ENCODE results near the gene TSC22D1.

The TSC22D1 gene

DNA sequence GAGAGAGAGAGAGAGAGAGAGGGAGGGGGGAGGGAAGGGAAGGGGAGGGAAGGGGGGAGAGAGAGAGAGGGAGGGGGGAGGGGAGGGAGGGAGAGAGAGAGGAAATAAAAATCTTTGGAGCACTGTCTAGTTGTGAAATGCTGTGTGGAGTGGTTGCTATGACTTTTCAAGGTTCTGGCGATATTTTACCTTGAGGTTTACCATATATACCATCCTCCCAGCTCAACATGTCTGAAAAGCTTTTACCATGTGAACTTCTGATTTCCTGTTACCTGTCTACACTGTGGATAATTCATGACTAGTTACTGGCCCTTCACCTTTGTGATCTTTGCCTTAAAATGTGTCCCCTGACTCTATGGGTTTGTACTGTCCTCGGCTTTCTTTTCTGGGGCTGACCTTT lies 164.3 kb downstream of the TSC22D1 start:
- H3K27me3 ChIP-seq (ENCODE audit: low read depth, low read length) = no peaks in the 10 kb centered on the region
- H3K27ac ChIP-seq (ENCODE audit: low read length) = no peak overlapping the region
- H3K9me3 ChIP-seq (ENCODE audit: control insufficient read depth in 1 of 2, low read length in 2 of 2) = no peaks in the 10 kb centered on the region
- H3K4me1 ChIP-seq (ENCODE audit: control insufficient read depth in 1 of 2, insufficient read depth in 2 of 2, low read length in 2 of 2) = no peaks in the 10 kb centered on the region
- no peak overlapping the region for H3K4me3 ChIP-seq (ENCODE audit: low read depth in 1 of 2, low read length in 2 of 2)
- H3K36me3 ChIP-seq (ENCODE audit: control insufficient read depth in 1 of 2, insufficient read depth in 2 of 2, low read length in 2 of 2) = no peaks in the 10 kb centered on the region

DNA sequence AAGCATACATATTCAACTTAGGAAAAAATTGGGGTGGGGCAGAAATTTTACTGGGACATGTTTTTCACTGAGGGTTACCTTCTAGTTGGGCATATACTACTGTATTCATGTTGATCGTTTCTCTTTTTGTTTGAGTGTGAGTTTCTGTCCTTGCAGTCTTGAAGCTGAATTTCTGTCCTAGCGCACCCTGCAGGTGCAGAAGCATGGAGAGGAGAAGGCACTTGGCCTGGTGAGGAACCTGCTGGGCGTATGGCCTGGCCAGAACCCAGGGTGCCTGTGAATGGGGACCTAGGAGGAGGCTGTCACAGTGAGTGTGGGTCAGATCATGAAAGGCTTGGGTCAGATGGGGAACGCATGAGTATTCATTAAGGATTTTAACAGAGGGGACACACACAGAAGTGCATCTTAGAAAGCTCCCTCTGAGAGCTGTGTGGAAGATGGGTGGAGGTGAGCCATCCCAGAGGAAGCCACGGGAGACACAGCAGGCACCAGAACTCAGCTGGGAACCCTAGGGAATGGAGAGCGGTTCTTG lies 165.7 kb downstream of the TSC22D1 start:
- H3K4me3 ChIP-seq (ENCODE audit: low read depth in 1 of 2, low read length in 2 of 2) = no peak overlapping the region
- H3K27me3 ChIP-seq (ENCODE audit: low read depth, low read length) = no peaks in the 10 kb centered on the region
- H3K9me3 ChIP-seq (ENCODE audit: control insufficient read depth in 1 of 2, low read length in 2 of 2) = no peaks in the 10 kb centered on the region
- no peaks in the 10 kb centered on the region for H3K4me1 ChIP-seq (ENCODE audit: control insufficient read depth in 1 of 2, insufficient read depth in 2 of 2, low read length in 2 of 2)
- no peak overlapping the region for H3K27ac ChIP-seq (ENCODE audit: low read length)
- no peaks in the 10 kb centered on the region for H3K36me3 ChIP-seq (ENCODE audit: control insufficient read depth in 1 of 2, insufficient read depth in 2 of 2, low read length in 2 of 2)

- Histone ChIP-seq H3K9me3 (ENCODE audit: control insufficient read depth in 1 of 2, low read length in 2 of 2) (no peaks in the 10 kb centered on the region), H3K27me3 (ENCODE audit: low read depth, low read length) (no peaks in the 10 kb centered on the region), H3K4me1 (ENCODE audit: control insufficient read depth in 1 of 2, insufficient read depth in 2 of 2, low read length in 2 of 2) (no peaks in the 10 kb centered on the region), H3K4me3 (ENCODE audit: low read depth in 1 of 2, low read length in 2 of 2) (no peak overlapping the region), H3K36me3 (ENCODE audit: control insufficient read depth in 1 of 2, insufficient read depth in 2 of 2, low read length in 2 of 2) (no peaks in the 10 kb centered on the region), H3K27ac (ENCODE audit: low read length) (no peak overlapping the region)
Observed at GRCh38 chr13:44409595-44409994, 166.5 kb downstream of the TSC22D1 start.

GRCh38 chr13:44407891-44408290 lies 168.2 kb downstream of the TSC22D1 start:
- H3K27me3 ChIP-seq (ENCODE audit: low read depth, low read length) = no peaks in the 10 kb centered on the region
- no peak overlapping the region for H3K4me3 ChIP-seq (ENCODE audit: low read depth in 1 of 2, low read length in 2 of 2)
- H3K4me1 ChIP-seq (ENCODE audit: control insufficient read depth in 1 of 2, insufficient read depth in 2 of 2, low read length in 2 of 2) = no peaks in the 10 kb centered on the region
- H3K9me3 ChIP-seq (ENCODE audit: control insufficient read depth in 1 of 2, low read length in 2 of 2) = no peaks in the 10 kb centered on the region
- H3K36me3 ChIP-seq (ENCODE audit: control insufficient read depth in 1 of 2, insufficient read depth in 2 of 2, low read length in 2 of 2) = no peaks in the 10 kb centered on the region
- no peak overlapping the region for H3K27ac ChIP-seq (ENCODE audit: low read length)

DNA sequence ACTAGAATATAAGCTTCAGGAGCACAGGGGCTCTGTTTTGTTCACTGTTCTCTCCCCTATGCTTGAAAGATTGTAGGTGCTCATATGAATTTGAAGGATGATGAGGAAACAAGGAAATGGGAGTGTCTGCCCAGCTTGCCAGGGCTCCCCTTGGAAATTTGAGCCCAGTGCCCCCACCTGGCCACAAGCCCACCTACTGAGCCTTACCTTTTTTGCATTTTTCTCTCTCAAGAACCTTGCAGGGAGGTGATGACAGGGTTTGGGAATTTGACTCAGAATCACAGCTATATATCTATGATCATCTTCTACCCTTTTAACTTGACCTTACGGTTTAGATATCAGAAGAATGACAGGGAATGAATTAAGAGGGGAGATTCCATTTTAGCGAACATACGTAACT lies 168.8 kb downstream of the TSC22D1 start:
- H3K4me3 ChIP-seq (ENCODE audit: low read depth in 1 of 2, low read length in 2 of 2) = no peak overlapping the region
- H3K27me3 ChIP-seq (ENCODE audit: low read depth, low read length) = no peaks in the 10 kb centered on the region
- H3K9me3 ChIP-seq (ENCODE audit: control insufficient read depth in 1 of 2, low read length in 2 of 2) = no peaks in the 10 kb centered on the region
- no peak overlapping the region for H3K27ac ChIP-seq (ENCODE audit: low read length)
- H3K36me3 ChIP-seq (ENCODE audit: control insufficient read depth in 1 of 2, insufficient read depth in 2 of 2, low read length in 2 of 2) = no peaks in the 10 kb centered on the region
- H3K4me1 ChIP-seq (ENCODE audit: control insufficient read depth in 1 of 2, insufficient read depth in 2 of 2, low read length in 2 of 2) = no peaks in the 10 kb centered on the region

DNA sequence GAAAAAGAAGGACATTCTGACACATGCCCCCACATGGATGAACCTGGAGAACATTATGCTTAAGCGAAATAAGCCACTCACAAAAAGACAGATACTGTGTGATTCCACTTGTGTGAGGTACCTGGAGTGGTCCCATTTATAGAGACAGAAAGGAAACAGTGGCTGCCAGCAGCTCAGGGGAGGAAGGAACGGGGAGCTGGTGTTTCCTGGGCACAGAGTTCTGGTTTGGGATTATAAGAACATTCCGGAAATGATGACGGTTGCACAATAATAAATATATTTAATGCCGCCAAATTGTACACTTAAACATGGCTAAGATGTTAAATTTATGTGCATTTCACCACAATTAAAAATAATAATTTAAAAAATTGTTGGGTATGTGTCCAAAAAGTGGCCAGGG lies 169.5 kb downstream of the TSC22D1 start:
- H3K27me3 ChIP-seq (ENCODE audit: low read depth, low read length) = no peaks in the 10 kb centered on the region
- H3K36me3 ChIP-seq (ENCODE audit: control insufficient read depth in 1 of 2, insufficient read depth in 2 of 2, low read length in 2 of 2) = no peaks in the 10 kb centered on the region
- no peaks in the 10 kb centered on the region for H3K9me3 ChIP-seq (ENCODE audit: control insufficient read depth in 1 of 2, low read length in 2 of 2)
- H3K27ac ChIP-seq (ENCODE audit: low read length) = no peak overlapping the region
- no peaks in the 10 kb centered on the region for H3K4me1 ChIP-seq (ENCODE audit: control insufficient read depth in 1 of 2, insufficient read depth in 2 of 2, low read length in 2 of 2)
- H3K4me3 ChIP-seq (ENCODE audit: low read depth in 1 of 2, low read length in 2 of 2) = no peak overlapping the region

- peak overlapping the region in 1 of 2 donors; percentile 40 for H3K4me3 ChIP-seq (ENCODE audit: low read depth in 1 of 2, low read length in 2 of 2)
- peak overlapping the region; percentile 75 for H3K27ac ChIP-seq (ENCODE audit: low read length)
Observed at GRCh38 chr13:44404261-44405132, 171.6 kb downstream of the TSC22D1 start.

GRCh38 chr13:44403461-44404056 lies 172.6 kb downstream of the TSC22D1 start:
- no peaks in the 10 kb centered on the region for H3K27me3 ChIP-seq (ENCODE audit: low read depth, low read length)
- H3K9me3 ChIP-seq (ENCODE audit: control insufficient read depth in 1 of 2, low read length in 2 of 2) = no peaks in the 10 kb centered on the region
- H3K36me3 ChIP-seq (ENCODE audit: control insufficient read depth in 1 of 2, insufficient read depth in 2 of 2, low read length in 2 of 2) = no peaks in the 10 kb centered on the region
- H3K4me3 ChIP-seq (ENCODE audit: low read depth in 1 of 2, low read length in 2 of 2) = no peak overlapping the region
- no peak overlapping the region for H3K27ac ChIP-seq (ENCODE audit: low read length)
- H3K4me1 ChIP-seq (ENCODE audit: control insufficient read depth in 1 of 2, insufficient read depth in 2 of 2, low read length in 2 of 2) = no peaks in the 10 kb centered on the region

More at GRCh38 chr13:44404261-44405132, 171.6 kb downstream of the TSC22D1 start:
- Histone ChIP-seq H3K27me3 (ENCODE audit: low read depth, low read length) (no peaks in the 10 kb centered on the region), H3K9me3 (ENCODE audit: control insufficient read depth in 1 of 2, low read length in 2 of 2) (no peaks in the 10 kb centered on the region), H3K36me3 (ENCODE audit: control insufficient read depth in 1 of 2, insufficient read depth in 2 of 2, low read length in 2 of 2) (no peaks in the 10 kb centered on the region), H3K4me1 (ENCODE audit: control insufficient read depth in 1 of 2, insufficient read depth in 2 of 2, low read length in 2 of 2) (no peaks in the 10 kb centered on the region)

- Histone ChIP-seq H3K27me3 (ENCODE audit: low read depth, low read length) (no peaks in the 10 kb centered on the region), H3K4me3 (ENCODE audit: low read depth in 1 of 2, low read length in 2 of 2) (no peak overlapping the region), H3K27ac (ENCODE audit: low read length) (no peak overlapping the region), H3K4me1 (ENCODE audit: control insufficient read depth in 1 of 2, insufficient read depth in 2 of 2, low read length in 2 of 2) (no peaks in the 10 kb centered on the region), H3K9me3 (ENCODE audit: control insufficient read depth in 1 of 2, low read length in 2 of 2) (no peaks in the 10 kb centered on the region), H3K36me3 (ENCODE audit: control insufficient read depth in 1 of 2, insufficient read depth in 2 of 2, low read length in 2 of 2) (no peaks in the 10 kb centered on the region)
Observed at GRCh38 chr13:44402899-44403445, 173.2 kb downstream of the TSC22D1 start.

DNA sequence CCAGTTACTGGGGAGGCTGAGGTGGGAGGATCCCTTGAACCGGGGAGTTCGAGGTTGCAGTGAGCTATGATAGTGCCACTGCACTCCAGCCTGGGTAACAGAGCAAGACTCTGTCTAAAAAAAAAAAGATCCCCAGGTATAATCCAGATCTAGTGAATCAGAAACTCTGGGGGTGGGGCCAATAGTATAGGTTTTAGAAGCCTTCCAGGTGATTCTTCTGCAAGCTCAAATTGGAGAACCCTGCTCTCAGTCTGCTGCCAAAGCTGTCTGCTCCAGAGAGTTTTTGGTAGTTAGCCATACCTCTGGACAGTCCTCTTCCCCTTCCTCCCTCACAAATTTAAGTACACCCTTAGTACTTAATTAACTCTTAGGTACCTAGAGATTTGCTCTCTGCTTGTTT lies 174.6 kb downstream of the TSC22D1 start:
- Histone ChIP-seq H3K27ac (ENCODE audit: low read length) (no peak overlapping the region), H3K4me3 (ENCODE audit: low read depth in 1 of 2, low read length in 2 of 2) (no peak overlapping the region), H3K9me3 (ENCODE audit: control insufficient read depth in 1 of 2, low read length in 2 of 2) (no peaks in the 10 kb centered on the region), H3K27me3 (ENCODE audit: low read depth, low read length) (no peaks in the 10 kb centered on the region), H3K4me1 (ENCODE audit: control insufficient read depth in 1 of 2, insufficient read depth in 2 of 2, low read length in 2 of 2) (no peaks in the 10 kb centered on the region), H3K36me3 (ENCODE audit: control insufficient read depth in 1 of 2, insufficient read depth in 2 of 2, low read length in 2 of 2) (no peaks in the 10 kb centered on the region)

GRCh38 chr13:44400736-44401135 lies 175.4 kb downstream of the TSC22D1 start:
- H3K4me1 ChIP-seq (ENCODE audit: control insufficient read depth in 1 of 2, insufficient read depth in 2 of 2, low read length in 2 of 2) = no peaks in the 10 kb centered on the region
- no peak overlapping the region for H3K4me3 ChIP-seq (ENCODE audit: low read depth in 1 of 2, low read length in 2 of 2)
- no peaks in the 10 kb centered on the region for H3K9me3 ChIP-seq (ENCODE audit: control insufficient read depth in 1 of 2, low read length in 2 of 2)
- no peaks in the 10 kb centered on the region for H3K36me3 ChIP-seq (ENCODE audit: control insufficient read depth in 1 of 2, insufficient read depth in 2 of 2, low read length in 2 of 2)
- no peak overlapping the region for H3K27ac ChIP-seq (ENCODE audit: low read length)
- H3K27me3 ChIP-seq (ENCODE audit: low read depth, low read length) = no peaks in the 10 kb centered on the region

Measured in muscle layer of duodenum (tissue), 2 donors.